Measurements from ENCODE around the gene APBA1. TPM values are rescaled to one million over a fixed set of nuclear protein-coding genes. Genes with fewer than 3 reads are reported as not detected.

Gene APBA1
- total RNA-seq, 3 donors from 2014 or later = 10.1 to 14.4 (median 12.7) TPM

DNA sequence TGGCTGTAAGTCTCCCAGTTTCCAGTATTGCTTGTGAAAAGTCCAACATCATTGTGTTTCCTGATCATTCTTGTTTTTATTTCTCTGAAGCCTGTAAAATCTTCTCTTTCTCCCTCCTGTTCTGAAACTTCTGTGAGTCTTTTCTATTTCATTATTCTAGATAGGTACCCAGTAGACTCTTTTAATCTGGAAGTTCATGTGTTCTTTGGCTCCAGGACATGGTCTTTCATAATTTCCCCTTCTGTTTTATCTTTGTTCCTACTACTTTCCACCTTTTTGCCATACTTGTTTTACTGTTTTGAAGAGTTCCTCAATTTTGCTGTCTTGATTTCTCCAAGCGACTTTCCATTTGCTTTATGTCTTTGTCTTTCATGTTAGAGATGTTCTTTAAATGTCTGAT, 168.1 kb downstream of the APBA1 start:
- DNase-seq (no peak), ATAC-seq (no peak)
- H3K36me3 ChIP-seq (ENCODE audit: low read depth) = no peaks in the 10 kb centered on the region
- H3K9me3 ChIP-seq = no peaks in the 10 kb centered on the region
- TF ChIP-seq, protein P1, sequence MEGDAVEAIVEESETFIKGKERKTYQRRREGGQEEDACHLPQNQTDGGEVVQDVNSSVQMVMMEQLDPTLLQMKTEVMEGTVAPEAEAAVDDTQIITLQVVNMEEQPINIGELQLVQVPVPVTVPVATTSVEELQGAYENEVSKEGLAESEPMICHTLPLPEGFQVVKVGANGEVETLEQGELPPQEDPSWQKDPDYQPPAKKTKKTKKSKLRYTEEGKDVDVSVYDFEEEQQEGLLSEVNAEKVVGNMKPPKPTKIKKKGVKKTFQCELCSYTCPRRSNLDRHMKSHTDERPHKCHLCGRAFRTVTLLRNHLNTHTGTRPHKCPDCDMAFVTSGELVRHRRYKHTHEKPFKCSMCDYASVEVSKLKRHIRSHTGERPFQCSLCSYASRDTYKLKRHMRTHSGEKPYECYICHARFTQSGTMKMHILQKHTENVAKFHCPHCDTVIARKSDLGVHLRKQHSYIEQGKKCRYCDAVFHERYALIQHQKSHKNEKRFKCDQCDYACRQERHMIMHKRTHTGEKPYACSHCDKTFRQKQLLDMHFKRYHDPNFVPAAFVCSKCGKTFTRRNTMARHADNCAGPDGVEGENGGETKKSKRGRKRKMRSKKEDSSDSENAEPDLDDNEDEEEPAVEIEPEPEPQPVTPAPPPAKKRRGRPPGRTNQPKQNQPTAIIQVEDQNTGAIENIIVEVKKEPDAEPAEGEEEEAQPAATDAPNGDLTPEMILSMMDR (IDR thresholded peaks at IDR 0.05) = no peak
- intact Hi-C loops (cut with DNase I, micrococcal nuclease) = no loop called here
- H3K4me1 ChIP-seq (ENCODE audit: low read depth) = no peaks in the 10 kb centered on the region
- H3K4me3 ChIP-seq = no peak overlapping the region

DNA sequence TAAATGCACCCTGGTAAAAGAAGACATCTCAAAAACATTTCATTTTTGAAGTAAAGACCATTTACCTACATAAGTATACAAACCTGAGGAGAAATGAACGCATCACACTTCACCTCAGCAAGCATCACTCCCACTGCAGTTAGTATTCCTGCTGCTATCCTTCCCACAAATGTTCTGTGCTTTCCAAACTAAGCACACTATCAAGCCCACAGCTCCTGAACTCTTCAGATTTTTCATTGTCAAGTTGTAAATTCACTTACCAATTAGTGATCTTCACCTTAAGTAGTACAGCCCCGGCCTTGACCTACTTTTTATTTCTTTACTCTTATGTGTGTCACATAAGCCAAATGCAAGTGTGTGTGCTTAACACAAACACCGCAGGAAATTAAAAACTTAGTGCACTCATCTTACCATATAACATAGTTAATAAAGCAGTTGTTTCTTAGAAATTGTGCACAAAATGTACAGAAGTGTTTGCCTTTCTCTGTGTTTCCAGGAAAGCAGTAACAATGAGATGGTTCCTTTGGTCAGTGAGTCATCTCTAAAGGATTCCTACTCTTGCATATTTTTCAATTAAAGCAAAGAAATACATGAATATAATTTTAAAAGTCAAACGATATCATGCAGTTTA, 169.4 kb downstream of the APBA1 start:
- no peaks in the 10 kb centered on the region for H3K9me3 ChIP-seq
- intact Hi-C loops (cut with DNase I, micrococcal nuclease) = no loop called here
- ATAC-seq (peak; percentile 21), DNase-seq (no peak)
- H3K4me3 ChIP-seq = no peak overlapping the region
- TF ChIP-seq, protein P1 (IDR thresholded peaks at IDR 0.05) = no peak
- no peaks in the 10 kb centered on the region for H3K4me1 ChIP-seq (ENCODE audit: low read depth)
- no peaks in the 10 kb centered on the region for H3K36me3 ChIP-seq (ENCODE audit: low read depth)

DNA sequence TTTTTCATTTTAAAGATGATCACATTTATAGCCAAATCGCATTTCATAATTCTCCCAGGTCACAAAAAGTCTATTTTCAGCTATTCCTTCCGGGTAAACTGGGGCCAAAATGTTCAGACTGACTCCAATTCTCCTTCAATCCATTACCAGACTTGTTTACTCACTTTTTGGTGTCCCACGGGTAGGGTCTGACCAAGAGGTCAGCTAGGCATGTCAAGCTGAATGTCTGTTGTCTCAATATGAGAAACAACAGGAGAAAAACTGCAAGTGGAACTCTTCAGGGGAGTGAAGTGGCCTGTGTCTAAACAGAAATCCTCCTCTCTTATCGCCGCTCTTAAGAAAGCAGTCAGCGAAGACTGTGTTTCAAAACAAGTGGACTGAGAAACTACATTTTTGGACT, 171.3 kb downstream of the APBA1 start:
- ATAC-seq (no peak), DNase-seq (no peak)
- intact Hi-C loops (cut with DNase I, micrococcal nuclease) = no loop called here
- Histone ChIP-seq H3K4me1 (ENCODE audit: low read depth) (no peaks in the 10 kb centered on the region), H3K36me3 (ENCODE audit: low read depth) (no peaks in the 10 kb centered on the region), H3K9me3 (no peaks in the 10 kb centered on the region), H3K4me3 (no peak overlapping the region)
- TF ChIP-seq, protein P1 (IDR thresholded peaks at IDR 0.05) = no peak

DNA sequence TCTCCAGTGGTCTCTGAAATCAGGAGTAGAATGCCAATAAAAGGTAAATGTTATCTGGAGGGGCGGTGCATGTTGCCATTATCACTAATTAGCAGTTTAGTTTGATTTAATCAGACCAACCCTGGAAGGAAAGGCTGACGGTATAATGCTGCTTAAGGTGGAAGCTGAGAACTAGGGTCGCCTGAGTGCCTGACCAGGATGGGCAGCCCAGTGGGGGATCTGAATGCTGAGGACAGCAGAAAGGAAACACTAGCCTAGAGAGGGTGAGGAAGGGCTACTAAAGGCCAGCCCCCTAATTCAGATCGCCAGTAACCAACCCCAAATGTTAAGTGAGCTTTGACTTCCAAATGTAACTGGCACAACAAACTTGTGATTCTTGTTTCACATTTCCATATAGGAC, 172.2 kb downstream of the APBA1 start:
- TF ChIP-seq, protein P1 (IDR thresholded peaks at IDR 0.05) = no peak
- intact Hi-C loops (cut with DNase I, micrococcal nuclease) = no loop called here

DNA sequence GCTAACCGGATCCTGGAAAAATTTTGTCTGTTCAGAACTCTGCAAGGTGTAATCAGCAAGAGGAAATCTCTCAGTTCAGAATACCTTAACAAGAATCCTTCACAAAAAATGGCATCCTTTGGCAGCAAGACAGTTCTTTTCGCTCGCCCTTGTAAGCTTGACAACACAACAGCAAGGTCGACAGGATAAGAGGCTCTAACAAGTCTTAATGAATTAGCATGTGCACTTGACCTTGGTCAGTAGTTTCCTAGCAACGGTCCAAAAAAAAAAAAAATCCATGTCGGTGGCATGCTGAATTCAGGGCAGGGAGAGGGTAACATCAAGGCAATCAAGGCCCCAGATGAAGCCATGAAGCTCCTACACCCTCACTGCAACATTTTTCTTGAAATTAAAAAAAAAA, 172.8 kb downstream of the APBA1 start:
- intact Hi-C loops (cut with DNase I, micrococcal nuclease) = no loop called here
- no peak overlapping the region for H3K4me3 ChIP-seq
- H3K36me3 ChIP-seq (ENCODE audit: low read depth) = no peaks in the 10 kb centered on the region
- TF ChIP-seq, protein P1 (IDR thresholded peaks at IDR 0.05) = no peak
- DNase-seq = no peak
- no peak for ATAC-seq
- no peaks in the 10 kb centered on the region for H3K9me3 ChIP-seq
- H3K4me1 ChIP-seq (ENCODE audit: low read depth) = no peaks in the 10 kb centered on the region

More for the DNA sequence above, 172.2 kb downstream of the APBA1 start:
- H3K36me3 ChIP-seq (ENCODE audit: low read depth) = no peaks in the 10 kb centered on the region
- no peaks in the 10 kb centered on the region for H3K4me1 ChIP-seq (ENCODE audit: low read depth)
- DNase-seq (no peak), ATAC-seq (no peak)
- H3K4me3 ChIP-seq = no peak overlapping the region
- no peaks in the 10 kb centered on the region for H3K9me3 ChIP-seq

DNA sequence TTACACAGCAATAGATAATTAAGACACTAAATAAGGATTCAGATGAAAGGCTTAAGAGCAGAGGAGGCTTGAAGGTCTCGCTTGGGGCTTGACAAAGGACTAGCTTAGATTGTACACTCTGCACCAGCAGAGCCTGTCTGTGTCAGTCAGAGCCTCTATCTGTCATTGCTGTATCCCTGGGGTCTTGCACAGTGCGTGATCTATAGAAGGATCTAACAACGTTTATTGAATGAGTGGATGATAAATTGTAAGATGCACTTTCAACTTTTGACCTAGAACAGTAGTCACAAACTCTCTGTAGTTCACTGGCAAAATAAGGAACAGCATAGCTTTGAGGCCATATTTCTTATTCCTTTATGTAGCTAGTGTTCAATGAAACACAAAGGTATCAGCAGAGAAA, 173.7 kb downstream of the APBA1 start:
- ATAC-seq = no peak

More for the DNA sequence above, 173.7 kb downstream of the APBA1 start:
- TF ChIP-seq, protein P1 (IDR thresholded peaks at IDR 0.05) = no peak
- Histone ChIP-seq H3K4me3 (no peak overlapping the region), H3K9me3 (no peaks in the 10 kb centered on the region), H3K36me3 (ENCODE audit: low read depth) (no peaks in the 10 kb centered on the region), H3K4me1 (ENCODE audit: low read depth) (no peaks in the 10 kb centered on the region)
- DNase-seq = no peak
- intact Hi-C loops (cut with DNase I, micrococcal nuclease) = no loop called here

Measured in mucosa of descending colon (tissue), 3 donors.